HepG2 (cell line): Measurements from ENCODE around the gene FAM174C. TPM values are rescaled to one million over a fixed set of nuclear protein-coding genes. Genes with fewer than 3 reads are reported as not detected.

Experiments used
- CHD2 ChIP-seq: IDR thresholded peaks from 2 replicates; pipeline ENCODE4 v1.6.1; 2011; ENCODE audit warnings: low read depth, low read length, improper control_type of control experiment
- GLI4 ChIP-seq: sonication (generic); formaldehyde crosslinking; IDR thresholded peaks from 2 replicates; pipeline ENCODE4 v1.5.1; 2020; ENCODE audit warnings: missing genetic modification reagents, mild to moderate bottlenecking, moderate library complexity, borderline replicate concordance
- KDM3A ChIP-seq: IDR thresholded peaks from 2 replicates; pipeline ENCODE4 v1.6.1; 2018; ENCODE audit warnings: low read depth, missing compliant biosample characterization
- KLF12 ChIP-seq: sonication (generic); formaldehyde crosslinking; IDR thresholded peaks from 2 replicates; pipeline ENCODE4 v1.4.0; 2020; ENCODE audit warnings: missing genetic modification reagents, borderline replicate concordance
- MLX ChIP-seq: IDR thresholded peaks from 2 replicates; pipeline ENCODE4 v1.6.1; 2016
- MZF1 ChIP-seq: sonication (generic); formaldehyde crosslinking; IDR thresholded peaks from 2 replicates; pipeline ENCODE4 v1.8.1; 2023; ENCODE audit warnings: mild to moderate bottlenecking, missing genetic modification reagents, borderline replicate concordance
- NR0B2 ChIP-seq: sonication (generic); formaldehyde crosslinking; IDR thresholded peaks from 2 replicates; pipeline ENCODE4 v1.4.0; 2020; ENCODE audit warnings: mild to moderate bottlenecking, missing genetic modification reagents
- NR2C2 ChIP-seq: sonication (generic); formaldehyde crosslinking; IDR thresholded peaks from 2 replicates; pipeline ENCODE4 v1.4.0; 2020; ENCODE audit warnings: missing genetic modification reagents, mild to moderate bottlenecking, moderate library complexity, borderline replicate concordance
- POGK ChIP-seq: sonication (generic); formaldehyde crosslinking; conservative IDR thresholded peaks from 2 replicates; pipeline ENCODE4 v1.8.0; 2022; ENCODE audit warnings: mild to moderate bottlenecking, moderate library complexity, missing genetic modification reagents
- REST ChIP-seq, 2 experiments: IDR thresholded peaks; 2 replicates each; pipeline ENCODE4 v1.6.1; 2011 to 2012; ENCODE audit warnings: low read length in 2 of 2, borderline replicate concordance in 1 of 2, low read depth in 1 of 2, mild to moderate bottlenecking in 1 of 2, moderate library complexity in 1 of 2
- TAF15 ChIP-seq: fragments of 200-400 bp; formaldehyde crosslinking; IDR thresholded peaks from one replicate; pipeline ENCODE4 v1.6.1; 2018; ENCODE audit warnings: mild to moderate bottlenecking, low read depth, low read length; ENCODE audit not compliant: poor library complexity, severe bottlenecking
- ZBTB1 ChIP-seq: sonication (generic); formaldehyde crosslinking; IDR thresholded peaks from 2 replicates; pipeline ENCODE4 v1.4.0; 2020; ENCODE audit warnings: missing genetic modification reagents, borderline replicate concordance
- ZBTB37 ChIP-seq: sonication (generic); formaldehyde crosslinking; IDR thresholded peaks from 2 replicates; pipeline ENCODE4 v1.4.0; 2020; ENCODE audit warnings: mild to moderate bottlenecking, missing genetic modification reagents
- ZFP91 ChIP-seq: sonication (generic); formaldehyde crosslinking; IDR thresholded peaks from 2 replicates; pipeline ENCODE4 v1.9.0; 2022; ENCODE audit warnings: missing genetic modification reagents, mild to moderate bottlenecking, borderline replicate concordance
- ZNF263 ChIP-seq: sonication (generic); formaldehyde crosslinking; IDR thresholded peaks from 2 replicates; pipeline ENCODE4 v1.4.0; 2020; ENCODE audit warnings: missing genetic modification reagents
- ZNF33A ChIP-seq: sonication (generic); formaldehyde crosslinking; IDR thresholded peaks from 2 replicates; pipeline ENCODE4 v1.5.1; 2020; ENCODE audit warnings: missing genetic modification reagents, mild to moderate bottlenecking, moderate library complexity, borderline replicate concordance
- ZSCAN22 ChIP-seq: sonication (generic); formaldehyde crosslinking; IDR thresholded peaks from 2 replicates; pipeline ENCODE4 v1.4.0; 2020; ENCODE audit warnings: mild to moderate bottlenecking, missing genetic modification reagents
- polyA plus RNA-seq, 8 experiments: library from polyadenylated mRNA; depleted of rRNA in 3 of 8; stranded (reverse) in 7 of 8; unstranded in 1 of 8; fragments of >200 nt; fragmentation: Illumina TruSeq in 4 of 8; extraction: Trizol in 4 of 8; gene quantifications; 2 replicates each; pipeline versions ENCODE4 v1.2.1 to v1.2.3, GENCODE V29; 2011 to 2016; ENCODE audit warnings: low read depth in 4 of 8, missing spikeins in 1 of 8, mixed read lengths in 1 of 8; ENCODE audit not compliant: insufficient read depth in 1 of 8
- total RNA-seq, 5 experiments: library from RNA; depleted of rRNA; stranded (reverse); fragments of >200 nt; fragmentation: Illumina TruSeq; extraction: Trizol; gene quantifications; 2 replicates each; pipeline ENCODE4 v1.2.3, GENCODE V29; 2016; ENCODE audit warnings: low read depth in 1 of 5

FAM174C gene
- total and polyA plus RNA-seq, 2 of the 13 experiments (the other 11 are each of a cell fraction or from before 2014, with no cell fraction given), result 19.5 to 31.3 TPM

- TF ChIP-seq POGK (CRISPR knock-in tag) (0 out of 2 replicates have a peak, but pooled peaks have one; percentile 61), ZSCAN22 (CRISPR knock-in tag) (no peak), MLX (CRISPR knock-in tag) (0 out of 2 replicates have a peak, but pooled peaks have one; percentile 21), NR0B2 (CRISPR knock-in tag) (no peak; the same call in 1 of the 2 replicates), GLI4 (CRISPR knock-in tag) (no peak), NR2C2 (CRISPR knock-in tag) (no peak; the same call in none of the 2 replicates), TAF15 (peak; percentile 48), KDM3A (peak; percentile 88; the same call in 1 of the 2 replicates), CHD2 (no peak; the same call in 1 of the 2 replicates), ZNF33A (CRISPR knock-in tag) (no peak), ZFP91 (no peak), MZF1 (CRISPR knock-in tag) (no peak), KLF12 (peak; percentile 77; the same call in 1 of the 2 replicates), ZBTB1 (CRISPR knock-in tag) (no peak), ZNF263 (CRISPR knock-in tag) (peak; percentile 90), REST (IDR thresholded peaks at IDR 0.05; ENCODE audit: borderline replicate concordance in 1 of 2, low read depth in 1 of 2, low read length in 2 of 2) (no peak), ZBTB37 (CRISPR knock-in tag) (no peak)
Observed at GRCh38 chr19:1266129-1266915, 9.0 kb upstream of the FAM174C start (continued).
